RKO (cell line): ENCODE data around the gene SMDT1.
"Not testable (repeated sequence)": the region's sequence is repeated elsewhere in the genome, so short reads cannot be mapped to it uniquely, and the experiment has no call there.

Source experiments
- DNase-seq: peaks from one replicate; pipeline ENCODE4 v3.0.0-alpha.2; 2016; ENCODE audit warnings: low spot score

Gene SMDT1

DNA sequence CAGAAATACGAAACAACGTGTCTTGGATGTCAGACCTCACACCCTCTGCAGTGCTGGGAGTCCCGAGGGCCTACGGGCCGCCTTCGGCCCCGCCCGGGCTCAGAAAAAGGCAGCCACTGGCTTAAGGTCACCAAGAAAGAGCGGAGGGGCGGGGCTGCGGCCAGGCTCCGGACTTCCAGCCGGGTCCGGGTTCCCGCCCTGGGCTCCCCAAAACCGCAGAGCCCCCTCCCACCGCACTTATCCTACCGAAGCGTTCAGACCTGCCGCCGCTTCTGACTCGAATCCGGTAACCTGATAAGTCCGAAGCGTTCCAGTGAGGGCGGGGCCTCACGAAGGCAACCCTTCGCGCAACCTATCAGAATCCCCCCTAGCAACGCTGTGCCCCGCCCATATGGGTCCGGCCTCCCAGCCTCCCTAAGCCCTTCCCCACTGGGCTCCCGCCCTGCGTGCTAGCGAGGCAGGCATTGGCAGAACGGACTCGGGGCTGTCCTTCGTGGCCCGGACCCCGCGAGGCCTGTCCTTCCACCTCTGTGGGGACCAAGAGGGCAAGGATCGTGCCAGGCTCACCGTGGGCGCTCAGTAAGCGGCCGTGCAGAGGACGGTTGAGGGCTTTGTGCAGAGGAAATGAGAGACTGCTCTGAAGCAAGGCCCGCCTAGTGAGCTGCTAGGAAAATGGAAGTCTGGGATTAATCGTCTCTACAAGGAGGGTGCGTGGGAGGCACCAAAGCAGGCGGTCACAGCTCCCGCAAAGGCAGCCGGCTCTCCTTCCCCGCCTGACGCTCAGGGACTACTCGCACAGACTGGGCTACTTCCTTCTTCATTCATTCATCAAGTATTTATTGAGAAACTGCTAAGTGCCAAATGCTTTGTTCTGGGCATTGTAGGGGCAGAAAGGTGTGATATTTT lies 8.7 kb upstream of the SMDT1 start, which contains the start of gene NAGA:
NAGA (minus strand) TSS at position 296 of the 906 bp plus-strand sequence. CDS start 515 bp downstream, outside the sequence.
- DNase-seq = peak; percentile 97

DNA sequence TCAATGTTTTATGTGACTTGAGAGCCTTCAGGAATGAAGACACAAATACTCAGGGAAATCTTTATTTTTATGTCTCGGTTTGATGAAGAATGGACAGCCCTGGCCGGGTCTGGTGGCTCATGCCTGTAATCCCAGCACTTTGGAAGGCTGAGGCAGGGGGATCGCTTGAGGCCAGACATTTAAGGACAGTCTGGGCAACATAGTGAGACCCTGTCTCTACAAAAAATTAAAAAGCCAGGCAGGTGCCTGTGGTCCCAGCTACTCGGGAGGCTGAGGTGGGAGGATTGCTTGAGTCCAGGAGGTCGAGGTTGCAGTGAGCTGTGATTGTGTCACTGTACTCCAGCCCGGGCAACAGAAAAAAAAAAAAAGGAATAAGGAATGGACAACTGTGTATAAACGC lies 8.0 kb upstream of the SMDT1 start:
- DNase-seq = not testable (repeated sequence)

DNA sequence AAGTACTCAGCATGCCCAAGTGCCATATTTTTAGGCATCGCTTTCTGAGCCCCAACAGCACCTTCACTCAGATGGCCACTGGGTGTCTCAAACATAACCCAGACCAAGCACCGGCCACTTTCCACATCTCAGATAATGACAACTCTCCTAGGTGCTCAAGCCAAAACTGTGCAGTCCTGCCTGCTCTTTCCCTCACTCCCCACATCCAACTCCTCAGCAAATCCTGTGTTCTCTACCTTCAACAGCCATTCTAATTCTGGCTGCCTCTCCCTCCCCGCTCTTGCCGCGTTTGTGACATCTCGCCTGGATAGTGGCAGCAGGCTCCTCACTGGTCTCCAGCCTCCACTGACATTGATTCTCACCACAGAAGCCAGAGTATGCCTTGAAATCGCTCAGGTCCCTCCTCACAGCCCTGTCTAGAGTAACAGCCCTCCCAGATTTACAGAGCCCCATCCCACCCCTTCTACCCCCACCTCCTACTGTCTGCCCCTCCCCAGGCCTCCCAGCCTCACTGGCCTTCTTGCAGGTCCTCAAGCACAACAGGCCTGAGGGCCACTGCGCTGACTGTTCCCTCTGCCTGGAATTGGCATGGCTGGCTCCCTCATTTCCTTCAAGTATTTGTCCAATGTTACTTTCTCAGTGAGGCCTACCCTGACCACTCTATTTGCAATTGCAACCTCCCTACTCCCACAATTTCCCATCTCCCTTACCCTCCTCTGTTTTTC lies 6.7 kb upstream of the SMDT1 start:
- peak; percentile 62 for DNase-seq

DNA sequence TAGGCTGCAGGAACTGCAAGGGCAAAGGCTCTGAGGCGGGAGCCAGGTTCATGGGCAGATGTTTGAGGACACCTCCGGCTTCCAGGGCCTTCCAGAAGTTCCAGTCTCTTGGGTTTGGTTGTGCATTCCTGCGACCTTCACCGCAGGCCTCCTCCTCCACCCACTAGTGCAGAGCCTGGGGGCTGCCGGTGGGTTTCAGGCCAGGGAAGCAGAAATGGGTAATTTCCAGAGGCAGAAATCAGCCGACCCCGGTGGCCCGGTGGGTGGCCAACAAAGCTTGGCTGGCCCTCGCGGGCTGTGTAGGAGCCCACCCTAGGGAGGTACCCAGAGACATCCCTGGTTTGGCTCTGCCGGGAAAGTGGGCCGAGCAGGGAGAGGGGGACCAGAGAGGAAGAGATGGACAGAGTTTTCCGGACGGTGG lies 5.9 kb upstream of the SMDT1 start:
- no peak for DNase-seq

DNA sequence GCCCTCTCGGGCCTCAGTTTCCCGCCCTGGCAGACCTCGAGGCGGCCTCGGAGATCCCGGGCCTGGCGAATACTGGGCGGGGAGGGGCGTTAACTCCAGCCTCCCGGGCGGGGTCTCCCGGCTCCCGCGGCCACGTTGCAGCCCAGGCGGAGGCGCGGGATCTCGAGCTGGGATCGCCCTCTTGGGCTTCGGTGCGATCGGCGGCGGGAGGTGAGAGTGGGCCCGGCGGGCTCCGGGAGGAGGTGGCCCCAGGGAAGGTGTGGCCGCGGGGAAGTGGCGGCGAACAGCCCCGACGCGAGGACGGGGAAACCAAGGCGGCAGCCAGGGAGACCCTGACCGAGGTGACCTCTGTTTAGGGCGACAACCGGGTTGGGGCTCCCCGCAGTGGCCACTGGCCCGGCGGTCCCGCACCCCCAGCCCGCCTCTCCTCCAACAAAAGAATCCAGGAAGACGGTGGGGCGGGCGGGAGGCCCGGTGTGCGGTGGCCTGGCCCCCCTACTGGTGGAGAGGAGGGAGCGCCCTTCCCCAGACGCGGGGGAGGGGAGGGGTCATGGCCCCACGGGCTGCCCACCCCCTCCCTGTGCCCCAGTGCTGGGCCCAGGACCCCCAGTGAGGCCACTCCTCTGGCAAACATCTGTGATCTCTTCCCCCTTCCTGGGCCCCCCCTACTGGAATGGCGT lies 5.2 kb upstream of the SMDT1 start, which contains the start of gene PHETA2:
PHETA2 (plus strand) TSS at position 117 of the 680 bp plus-strand sequence. CDS start 3,046 bp downstream, outside the sequence.
- DNase-seq = peak; percentile 58

DNA sequence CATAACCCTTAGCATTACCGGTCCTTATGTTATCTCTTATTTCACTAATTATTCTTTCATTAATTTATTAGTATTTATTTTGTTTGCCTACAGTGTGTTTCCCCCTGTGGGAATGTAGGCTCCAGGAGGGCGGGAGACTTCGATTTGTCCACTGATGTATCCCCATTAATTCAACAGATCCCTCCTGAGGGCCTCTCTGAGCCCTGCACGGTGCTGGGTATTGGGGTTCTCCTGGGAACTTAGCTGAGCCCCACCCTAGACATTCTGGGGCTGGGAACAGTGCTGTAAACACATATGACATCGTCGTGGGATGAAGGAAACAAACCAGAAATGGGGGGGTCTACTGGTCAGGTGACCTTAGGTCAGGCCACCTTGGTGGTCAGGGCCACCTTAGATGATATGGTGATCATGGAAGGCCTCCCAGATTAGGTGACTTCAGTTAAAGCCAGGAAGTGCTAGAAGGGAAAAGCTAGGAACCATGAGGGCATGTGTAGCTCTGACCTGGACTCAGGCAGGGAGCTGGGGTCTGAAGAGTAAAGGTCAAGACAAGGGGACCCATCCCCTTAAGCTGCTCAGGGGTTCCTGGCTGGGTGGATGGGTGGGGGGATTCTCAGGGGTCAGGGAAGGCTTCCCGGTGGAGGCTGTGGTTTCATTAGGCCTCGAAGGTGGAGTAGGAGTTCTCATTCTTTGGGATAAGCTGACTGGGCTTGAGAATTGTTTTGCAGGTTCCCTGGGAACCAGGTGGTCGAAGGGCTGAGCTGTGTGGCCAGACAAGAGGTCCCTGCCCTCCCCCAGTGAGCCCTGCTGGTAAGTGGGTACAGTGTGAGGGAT lies 4.4 kb upstream of the SMDT1 start:
- DNase-seq = no peak

DNA sequence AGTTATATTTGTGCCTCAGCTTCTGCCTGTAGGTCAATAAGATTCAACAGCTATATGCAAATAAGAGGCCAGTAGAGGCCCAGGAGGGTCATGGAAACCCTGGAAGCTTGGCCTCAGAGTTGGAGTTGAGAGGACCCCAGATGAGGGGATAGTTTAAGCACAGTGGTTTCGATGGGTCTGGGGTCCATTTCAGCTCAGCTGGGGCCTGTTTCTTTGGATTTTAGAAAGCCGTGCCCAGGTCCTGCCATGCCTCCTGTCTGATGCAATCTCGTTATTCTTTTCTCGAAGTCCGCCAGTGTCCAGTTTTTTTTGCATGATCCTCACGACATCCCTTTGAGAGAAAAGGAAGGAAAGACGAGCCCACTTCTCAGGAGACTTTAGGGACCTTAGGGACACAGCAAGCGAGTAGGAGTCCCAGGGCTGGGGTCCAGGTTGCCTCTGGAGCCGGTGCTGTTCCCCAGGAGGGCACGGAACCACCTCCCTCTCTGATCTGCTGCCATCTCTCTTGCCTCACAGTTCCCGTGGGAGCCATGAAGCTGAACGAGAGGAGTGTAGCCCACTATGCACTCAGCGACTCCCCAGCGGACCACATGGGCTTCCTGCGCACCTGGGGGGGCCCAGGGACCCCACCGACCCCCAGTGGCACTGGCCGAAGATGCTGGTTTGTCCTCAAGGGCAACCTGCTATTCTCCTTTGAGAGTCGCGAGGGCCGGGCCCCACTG lies 2.6 kb upstream of the SMDT1 start:
- DNase-seq = no peak

DNA sequence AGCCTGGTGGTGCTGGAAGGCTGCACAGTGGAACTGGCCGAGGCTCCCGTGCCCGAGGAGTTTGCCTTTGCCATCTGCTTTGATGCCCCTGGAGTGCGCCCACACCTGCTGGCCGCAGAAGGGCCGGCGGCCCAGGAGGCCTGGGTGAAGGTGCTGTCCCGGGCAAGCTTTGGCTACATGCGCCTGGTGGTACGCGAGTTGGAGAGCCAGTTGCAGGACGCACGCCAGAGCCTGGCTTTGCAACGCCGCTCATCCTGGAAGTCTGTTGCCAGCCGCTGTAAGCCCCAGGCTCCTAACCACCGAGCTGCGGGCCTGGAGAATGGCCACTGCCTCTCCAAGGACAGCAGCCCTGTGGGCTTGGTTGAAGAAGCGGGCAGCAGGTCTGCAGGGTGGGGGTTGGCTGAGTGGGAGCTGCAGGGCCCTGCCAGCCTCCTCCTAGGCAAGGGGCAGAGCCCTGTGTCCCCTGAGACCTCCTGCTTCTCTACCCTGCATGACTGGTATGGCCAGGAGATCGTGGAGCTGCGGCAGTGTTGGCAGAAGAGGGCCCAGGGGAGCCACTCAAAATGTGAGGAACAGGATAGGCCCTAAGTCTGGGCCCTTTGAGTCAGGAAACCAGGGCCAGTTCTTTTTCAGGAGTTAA lies 1.9 kb upstream of the SMDT1 start:
- no peak for DNase-seq

DNA sequence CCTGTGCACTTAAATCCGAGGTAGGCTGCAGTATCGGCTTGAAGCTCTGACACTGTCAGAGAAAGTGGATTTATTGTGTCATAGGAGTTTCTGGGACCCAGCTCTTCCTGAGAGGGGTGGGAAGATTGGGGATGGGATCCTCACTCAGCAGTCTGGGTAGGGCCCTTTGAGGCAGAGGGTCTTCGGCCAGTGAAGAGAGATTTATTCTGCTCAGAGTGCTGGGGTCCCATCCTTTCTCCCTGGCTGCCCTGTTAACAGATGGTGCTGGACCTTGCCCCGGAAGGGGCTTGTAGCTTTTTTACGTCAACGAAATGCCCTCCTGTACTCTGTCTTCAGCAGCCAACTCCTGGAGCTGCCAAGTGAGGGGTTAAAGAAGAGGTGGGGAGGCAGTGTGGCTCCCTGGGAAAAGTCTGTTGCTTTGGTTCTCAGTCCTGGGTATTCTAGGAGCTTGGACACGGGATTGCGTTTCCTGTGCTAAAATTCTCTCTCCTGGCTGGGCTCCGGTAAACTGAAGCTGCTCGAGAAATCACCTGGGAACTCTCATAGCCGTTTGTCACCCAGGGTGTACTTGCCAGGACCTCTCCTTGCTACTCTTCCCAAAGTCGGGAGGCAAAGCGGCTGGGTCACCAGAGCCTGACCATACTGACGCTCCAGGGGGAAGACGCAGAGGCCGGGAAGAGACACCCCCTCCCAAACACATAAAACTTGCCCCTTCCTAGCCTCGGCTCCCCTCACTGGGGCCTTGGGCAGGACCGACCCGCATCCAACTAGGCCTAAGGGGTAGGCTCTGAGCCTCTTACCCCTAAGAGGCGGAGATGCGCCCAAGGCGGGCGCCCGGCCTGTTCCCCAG lies 806 bp upstream of the SMDT1 start:
- no peak for DNase-seq

DNA sequence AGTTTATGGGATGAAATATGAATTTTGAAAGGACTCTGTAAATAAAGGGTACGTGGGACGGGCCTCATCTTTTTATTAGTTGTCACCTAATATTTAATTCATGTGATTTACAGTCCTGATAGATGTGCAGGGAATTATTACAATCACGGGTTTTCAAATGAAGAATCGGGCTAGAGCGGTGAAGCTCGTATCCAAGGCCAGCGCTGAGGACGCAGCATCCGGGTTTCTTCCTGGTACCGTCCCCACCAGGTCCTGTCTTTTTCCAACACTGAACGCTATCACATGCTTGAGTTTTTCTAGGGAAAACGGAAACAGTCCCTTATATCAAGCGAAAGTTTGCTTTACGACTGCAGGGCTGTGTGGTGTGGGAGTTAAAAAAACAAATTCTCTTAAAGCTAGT lies 787 bp downstream of the SMDT1 start:
- DNase-seq = peak; percentile 63

DNA sequence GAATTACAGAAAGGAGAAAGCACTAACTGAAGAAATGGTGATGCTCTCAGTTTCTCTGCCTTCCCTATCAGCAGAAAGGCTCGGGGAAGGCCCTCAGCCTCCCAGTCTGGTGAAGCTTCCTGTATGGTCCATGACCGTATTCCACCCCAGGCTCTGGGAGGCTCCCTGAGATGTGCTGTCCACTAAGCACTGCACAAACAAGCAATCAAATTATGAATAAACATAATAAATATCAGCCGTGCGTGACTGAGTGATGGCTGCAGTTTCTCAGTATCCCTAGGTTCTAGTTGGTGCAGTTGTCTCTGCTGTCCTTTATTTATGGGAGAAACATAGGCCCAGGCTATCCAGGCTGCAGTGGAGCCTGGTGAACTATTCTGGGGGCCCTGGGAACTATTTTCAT lies 3.6 kb downstream of the SMDT1 start:
- no peak for DNase-seq

DNA sequence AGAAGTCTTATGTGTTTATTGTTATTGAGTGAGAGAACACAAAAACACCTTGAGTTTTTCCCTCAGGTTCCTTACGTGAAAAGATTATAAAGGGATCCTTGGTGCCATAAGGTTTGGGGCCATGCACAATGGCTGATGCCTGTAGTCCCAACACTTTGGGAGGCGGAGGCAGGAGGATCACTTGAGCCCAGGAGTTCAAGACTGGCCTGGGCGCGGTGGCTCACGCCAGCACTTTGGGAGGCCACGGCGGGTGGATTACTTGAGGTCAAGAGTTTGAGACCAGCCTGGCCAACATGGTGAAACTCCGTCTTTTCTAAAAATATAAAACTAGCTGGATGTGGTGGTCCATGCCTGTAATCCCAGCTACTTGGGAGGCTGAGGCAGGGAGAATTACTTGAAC lies 5.4 kb downstream of the SMDT1 start:
- no peak for DNase-seq

DNA sequence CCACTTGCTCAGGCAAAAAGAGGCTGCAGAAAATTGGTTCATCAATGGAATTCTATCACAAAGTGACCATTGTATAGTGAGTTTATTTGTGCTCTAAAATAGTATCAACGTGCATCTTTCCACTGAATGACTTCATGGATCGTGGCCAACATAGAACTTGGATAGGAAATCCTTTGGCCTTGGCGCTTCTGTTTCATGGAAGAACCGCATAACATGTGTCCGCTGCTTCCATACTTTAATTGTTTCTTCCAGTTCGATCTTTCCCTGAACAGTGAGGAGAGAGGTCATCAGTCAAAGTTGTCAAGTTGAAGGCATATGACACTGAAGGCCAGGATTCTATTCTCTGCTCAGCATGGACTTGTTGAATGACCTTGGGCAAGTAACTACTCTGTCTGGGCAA lies 6.6 kb downstream of the SMDT1 start:
- DNase-seq = no peak

DNA sequence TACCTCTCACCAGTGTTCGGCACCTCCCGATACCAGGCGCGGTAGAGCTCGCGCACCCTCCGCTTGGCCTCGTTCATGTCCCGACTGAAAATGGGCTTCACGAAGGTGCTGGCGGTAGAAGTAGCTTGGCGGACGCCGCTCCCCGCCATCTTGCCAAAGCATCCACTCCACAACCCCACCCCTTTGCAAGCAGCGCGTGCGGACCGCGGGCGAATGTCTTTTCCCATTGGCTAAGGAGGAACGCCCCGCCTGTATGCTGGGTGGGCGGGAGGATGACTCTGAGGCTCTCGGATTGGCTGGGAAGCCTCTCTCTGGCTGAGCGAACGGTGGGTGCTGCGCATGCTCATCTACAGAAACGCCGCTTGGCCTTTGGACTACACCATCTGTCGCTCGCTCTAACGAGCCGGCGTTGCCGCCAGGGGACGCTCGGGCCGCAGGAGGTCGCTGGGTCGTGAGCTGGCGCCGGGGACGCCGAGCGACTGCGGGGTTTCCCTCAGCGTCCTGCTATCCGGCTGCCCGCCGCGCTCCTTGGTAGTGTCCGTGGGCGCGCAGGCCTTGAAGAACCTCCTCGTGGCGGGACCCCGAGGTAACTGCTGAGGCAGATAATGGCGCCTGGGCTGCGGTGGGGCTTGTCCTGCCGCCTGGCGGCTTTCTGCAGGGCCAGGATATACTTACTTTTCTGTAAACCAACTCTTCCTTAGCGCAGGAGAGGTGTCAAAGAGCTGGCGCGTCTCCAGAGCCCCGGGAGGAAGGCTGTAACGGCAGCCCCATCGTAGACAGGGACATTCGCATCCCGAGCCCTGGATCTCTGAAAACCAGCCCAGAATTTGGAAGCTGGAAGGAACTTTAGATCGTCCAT lies 11.3 kb downstream of the SMDT1 start, which contains the start of gene NDUFA6:
NDUFA6 (minus strand) TSS at position 177 of the 859 bp plus-strand sequence; CDS start at position 149, 28 bp downstream.
- DNase-seq = peak; percentile 99

DNA sequence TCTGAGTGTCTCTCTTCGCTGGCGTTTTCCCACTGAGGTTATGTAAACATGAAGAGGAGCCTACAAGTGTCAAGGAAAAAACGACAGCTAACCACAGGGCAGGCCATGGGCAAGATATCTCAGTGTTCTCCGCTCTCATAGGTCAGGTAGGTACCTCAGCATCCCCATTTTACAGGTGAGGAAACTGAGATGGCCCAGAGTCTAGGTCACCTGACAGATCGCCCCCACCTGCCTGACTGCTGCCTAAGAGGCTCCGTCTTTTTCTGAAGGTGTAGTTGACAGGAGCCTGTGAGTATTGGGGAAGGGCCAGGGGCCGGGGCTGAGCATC lies 11.9 kb downstream of the SMDT1 start:
- DNase-seq = no peak

DNA sequence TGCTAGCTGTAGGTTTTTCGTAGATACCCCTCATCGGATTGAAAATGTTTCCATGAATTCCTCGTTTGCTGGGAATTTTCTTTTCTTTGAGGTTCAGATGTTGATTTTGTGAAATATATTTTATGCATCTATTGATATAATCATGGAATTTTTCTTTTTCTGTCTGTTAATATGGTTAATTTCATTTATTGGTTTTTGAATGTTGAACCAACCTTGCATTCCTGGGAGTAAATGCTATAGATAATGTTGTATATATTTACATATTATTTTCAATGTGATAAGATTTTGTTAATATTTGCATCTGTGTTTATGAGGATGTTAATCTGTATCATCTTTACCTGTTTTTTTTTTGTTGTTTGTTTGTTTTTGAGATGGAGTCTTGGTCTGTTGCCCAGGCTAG lies 21.7 kb downstream of the SMDT1 start:
- DNase-seq = no peak

DNA sequence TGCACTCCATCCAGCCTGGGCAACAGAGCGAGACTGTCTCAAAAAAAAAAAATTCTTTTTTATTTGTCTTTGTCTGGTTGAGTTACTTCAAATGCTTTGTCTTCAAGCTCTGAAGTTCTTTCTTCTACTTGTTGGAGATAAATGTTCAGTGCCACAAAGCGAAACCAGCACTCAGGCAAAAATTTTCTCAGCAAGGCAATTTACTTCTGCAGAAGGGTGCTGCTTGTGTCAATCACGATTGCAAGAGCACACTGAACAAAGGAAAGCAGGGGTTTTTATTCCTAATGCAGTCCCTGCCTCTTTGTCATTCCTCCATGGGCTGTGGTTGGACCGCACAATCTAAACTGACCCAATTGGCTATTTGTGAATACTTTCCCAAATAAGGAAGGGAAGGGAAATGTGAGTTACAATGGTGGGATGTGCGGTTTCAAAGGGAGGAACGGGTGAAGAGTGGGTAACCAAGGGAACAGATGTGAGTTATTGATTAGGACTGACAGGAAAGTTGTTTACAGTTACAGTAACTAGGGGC lies 24.9 kb downstream of the SMDT1 start:
- DNase-seq = not testable (repeated sequence)

DNA sequence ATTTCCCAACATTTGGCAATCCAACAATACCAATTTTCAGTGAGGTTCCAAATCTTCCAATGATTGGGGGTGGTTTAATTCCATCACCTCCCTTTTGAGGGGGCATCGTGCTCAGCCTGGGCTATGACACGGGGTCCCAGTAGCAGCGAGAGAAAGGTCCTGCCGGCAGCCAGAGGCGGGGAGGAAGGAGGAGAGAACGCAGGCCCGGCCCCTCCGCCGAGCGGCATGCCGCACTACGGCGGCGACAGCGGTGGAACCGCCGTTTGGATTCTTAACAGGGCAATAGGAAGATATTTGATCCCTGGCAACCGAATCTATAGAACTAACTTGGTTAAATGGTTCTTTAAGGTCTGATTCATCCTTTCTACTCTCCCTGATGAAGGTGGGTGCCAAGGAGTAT lies 29.3 kb downstream of the SMDT1 start:
- DNase-seq = no peak
